Measurements from ENCODE around the gene STARD13.

The STARD13 gene

DNA sequence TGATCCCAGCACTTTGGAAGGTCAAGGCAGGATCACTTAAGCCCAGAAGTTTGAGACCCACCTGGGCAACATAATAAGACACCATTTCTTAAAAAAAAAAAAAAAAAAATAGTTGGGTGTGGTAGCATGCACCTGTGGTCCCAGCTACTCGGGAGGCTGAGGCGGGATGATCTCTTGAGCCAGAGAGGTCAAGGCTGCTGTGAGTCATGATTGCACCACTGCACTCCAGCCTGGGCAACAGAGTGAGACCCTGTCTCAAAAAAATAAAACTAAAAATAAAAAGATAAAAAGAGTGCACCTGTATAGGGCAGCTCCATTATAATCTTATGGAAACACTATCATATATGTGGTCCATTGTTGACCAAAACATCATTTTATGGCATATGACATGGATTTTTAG lies 25.5 kb upstream of the STARD13 start:
- DNase-seq (ENCODE audit: insufficient read length, low spot score) (no peak), FAIRE-seq (no peak)

DNA sequence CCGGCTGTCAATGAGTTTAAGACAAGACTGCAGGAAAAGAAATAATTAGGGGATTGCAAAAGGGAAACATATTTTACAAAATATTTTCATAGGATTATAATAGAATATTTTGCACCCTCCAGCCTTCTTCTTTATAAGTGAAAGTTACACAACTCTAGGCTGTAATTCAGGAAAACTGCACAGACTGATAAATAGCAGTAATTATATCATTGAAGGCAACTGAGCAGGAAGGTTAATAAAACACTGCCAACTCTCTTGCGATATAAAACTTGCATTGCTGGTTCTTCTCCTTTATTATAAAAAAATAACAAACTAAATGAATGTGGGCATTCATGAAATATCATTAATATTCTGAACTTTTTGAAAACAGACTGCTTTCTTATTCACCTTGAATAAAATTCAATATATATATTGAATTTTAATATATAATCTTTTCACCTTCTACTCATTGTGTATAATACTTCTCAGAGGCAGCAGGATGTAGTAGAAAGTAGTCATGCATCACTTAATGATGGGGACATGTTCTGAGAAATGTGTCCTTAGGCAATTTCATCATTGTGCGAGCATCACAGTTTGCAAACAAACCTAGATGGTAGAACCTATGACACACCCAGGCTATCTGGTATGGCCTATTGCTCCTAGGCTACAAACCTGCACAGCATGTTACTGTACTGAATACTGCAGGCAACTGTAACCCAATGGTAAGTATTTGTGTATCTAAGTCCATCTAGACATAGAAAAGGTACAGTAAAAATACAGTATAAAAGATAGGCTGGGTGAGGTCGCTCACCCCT lies 24.9 kb upstream of the STARD13 start:
- DNase-seq (ENCODE audit: insufficient read length, low spot score) (no peak), FAIRE-seq (no peak)

DNA sequence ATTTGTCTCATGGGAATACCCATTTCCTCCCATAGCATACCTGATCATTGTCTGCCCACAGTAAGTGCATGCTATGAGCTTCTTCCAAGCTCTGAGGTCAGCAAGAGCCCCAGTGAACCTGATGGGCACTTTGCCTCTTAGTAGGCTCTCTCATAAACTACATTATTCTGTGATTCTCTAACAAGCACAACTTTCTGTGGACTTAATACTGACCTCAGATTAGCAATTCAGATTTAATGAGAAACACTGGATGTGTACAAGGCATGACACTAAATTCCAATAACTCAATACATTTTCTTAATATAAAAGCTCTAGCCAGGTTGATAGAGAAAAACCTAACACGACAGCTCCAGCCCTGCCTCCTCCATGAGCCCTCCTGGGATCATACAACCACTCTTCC lies 23.3 kb upstream of the STARD13 start:
- no peak for FAIRE-seq

DNA sequence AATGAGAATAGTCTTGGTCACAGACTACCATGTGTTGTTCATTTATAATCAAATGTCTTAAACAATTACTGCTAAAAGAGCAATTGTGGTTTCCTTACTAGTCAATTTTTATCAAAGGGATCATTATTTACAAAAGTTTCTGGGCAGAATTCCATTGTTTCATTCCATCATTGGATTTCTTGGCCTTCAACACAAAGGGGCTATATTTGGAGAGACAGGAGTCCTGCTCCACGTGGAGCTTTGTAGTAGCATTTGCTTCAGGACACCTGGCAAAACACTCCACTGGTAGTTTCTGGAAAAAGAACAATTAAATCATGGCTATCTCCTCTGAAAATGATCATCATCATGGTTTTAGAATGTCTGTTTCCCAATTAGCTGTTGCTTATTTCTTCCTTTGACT lies 22.3 kb upstream of the STARD13 start:
- FAIRE-seq, result no peak
- DNase-seq (ENCODE audit: insufficient read length, low spot score), result no peak

More for the DNA sequence above, 23.3 kb upstream of the STARD13 start:
- DNase-seq (ENCODE audit: insufficient read length, low spot score), result no peak

DNA sequence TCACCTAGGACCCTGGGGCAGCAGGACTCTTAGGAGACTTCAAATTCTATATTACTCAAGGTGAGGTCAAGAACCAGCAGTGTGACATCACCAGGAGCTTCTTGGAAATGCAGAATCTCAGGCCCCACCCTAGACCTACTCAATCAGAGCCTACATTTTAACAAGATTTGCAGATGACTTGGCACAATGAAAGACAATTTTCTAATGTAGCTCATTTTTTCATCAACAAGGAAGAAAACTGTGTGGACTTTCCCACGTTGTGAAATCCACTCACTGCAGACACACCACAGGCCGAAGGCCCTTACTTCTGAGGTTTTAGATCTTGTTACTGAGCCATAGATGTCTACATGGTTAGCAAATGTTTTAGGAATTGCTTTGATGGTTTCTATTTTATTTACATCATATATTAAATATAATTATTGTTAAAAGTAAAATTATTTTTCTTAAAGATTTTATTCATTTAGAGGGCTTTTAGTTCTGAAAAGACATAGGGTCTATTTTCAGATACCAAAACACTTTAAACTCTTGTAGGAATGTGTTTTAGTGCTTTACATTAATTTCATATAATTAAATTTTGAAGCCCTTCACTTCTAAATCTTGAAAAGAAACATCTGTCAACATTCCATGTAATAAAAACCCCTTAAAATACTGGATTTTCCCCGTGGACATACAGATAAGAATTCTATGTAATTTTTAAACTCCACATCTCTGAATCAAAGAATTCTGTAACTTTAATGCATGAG lies 18.5 kb upstream of the STARD13 start:
- no peak for DNase-seq (ENCODE audit: insufficient read length, low spot score)
- no peak for FAIRE-seq

DNA sequence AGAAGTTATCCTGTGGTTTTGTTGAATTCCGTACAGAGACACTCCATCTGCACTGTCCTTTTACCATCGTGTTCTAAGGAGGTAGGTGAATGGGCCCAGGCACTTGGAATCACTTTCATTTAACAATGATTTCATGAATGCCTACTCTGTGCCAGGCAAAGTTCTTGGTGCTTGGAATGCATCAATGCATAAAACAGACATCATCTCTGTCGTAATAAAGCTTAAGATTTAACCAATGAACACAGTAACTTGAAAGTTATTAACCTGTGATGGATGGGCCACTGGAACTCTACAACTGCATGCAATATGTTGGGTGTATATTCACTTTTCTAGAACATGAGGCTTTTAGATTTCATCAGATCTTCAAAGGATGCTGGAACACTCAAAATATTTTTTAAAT lies 14.1 kb upstream of the STARD13 start:
- FAIRE-seq, result no peak

DNA sequence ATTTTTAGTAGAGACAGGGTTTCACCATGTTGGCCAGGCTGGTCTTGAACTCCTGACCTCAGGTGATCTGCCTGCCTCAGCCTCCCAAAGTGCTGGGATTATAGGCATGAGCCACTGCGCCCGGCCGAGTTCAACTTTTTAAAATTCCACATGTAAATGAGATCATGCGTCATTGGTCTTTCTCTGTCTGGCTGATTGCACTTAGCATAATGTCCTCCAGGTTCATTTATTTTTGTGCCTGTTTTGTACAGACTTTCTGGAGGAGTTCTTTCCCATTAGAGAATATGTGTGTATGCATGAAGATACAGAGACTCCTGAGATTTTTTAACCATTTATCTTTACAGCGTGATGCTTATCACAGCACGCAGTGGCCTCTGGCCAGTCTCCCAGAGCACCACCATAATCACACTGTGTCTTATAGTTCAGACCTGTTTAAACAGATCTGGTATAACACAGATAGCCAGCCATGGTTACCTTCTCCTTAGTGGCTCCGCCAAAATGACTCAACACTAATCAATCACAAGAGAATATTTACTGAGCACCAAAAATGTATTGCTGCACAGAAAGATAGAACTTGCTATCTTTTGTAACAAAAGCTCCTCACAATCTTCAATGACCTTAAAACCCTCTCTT lies 11.4 kb upstream of the STARD13 start:
- DNase-seq (ENCODE audit: insufficient read length, low spot score), result no peak
- no peak for FAIRE-seq

More for the DNA sequence above, 14.1 kb upstream of the STARD13 start:
- no peak for DNase-seq (ENCODE audit: insufficient read length, low spot score)

DNA sequence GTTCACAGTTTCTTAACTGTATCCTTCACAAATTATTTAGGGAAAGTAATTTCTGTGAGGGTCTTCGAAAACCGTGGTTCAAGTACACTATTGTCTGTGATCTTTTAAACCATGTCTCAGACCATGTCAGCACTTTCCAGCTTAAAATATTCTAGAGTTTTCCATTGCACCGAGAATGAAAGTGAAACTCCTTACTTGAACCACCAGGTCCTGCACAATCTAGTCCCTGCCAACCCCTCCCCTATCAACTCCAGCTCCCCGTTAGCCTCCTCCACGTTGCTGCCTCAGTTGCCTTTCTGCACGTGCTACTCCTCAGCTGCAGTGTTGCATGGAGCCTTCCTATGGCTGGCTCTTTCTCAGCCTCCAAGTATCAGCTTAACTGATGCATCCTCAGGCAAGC lies 7.2 kb upstream of the STARD13 start:
- FAIRE-seq, result no peak

DNA sequence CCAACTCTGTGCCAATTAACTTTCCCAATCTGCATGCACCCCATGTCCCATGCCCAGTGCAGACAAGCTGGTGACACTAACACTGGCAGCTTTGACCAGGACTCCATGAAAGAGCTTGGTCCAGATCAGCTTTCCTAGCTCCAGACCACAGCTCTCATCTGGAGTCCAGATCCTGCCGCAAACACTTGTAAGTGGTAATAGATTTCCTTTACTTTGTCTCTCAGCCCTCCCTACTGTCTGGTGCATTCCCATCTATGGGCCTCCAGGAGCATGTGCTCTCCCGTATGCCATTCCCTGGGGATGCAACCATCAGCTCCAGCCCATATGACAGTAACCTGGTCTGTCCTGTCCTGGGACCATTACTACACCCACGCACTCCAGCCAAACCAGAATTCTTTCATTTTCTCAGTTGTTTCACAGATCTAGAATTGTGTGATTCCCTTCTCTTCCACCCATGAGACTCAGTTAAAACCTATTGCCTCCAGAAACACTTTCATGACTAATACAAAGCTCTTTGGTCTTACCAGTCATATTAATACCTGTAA lies 4.9 kb upstream of the STARD13 start:
- FAIRE-seq, result no peak
- no peak for DNase-seq (ENCODE audit: insufficient read length, low spot score)

More for the DNA sequence above, 7.2 kb upstream of the STARD13 start:
- no peak for DNase-seq (ENCODE audit: insufficient read length, low spot score)

DNA sequence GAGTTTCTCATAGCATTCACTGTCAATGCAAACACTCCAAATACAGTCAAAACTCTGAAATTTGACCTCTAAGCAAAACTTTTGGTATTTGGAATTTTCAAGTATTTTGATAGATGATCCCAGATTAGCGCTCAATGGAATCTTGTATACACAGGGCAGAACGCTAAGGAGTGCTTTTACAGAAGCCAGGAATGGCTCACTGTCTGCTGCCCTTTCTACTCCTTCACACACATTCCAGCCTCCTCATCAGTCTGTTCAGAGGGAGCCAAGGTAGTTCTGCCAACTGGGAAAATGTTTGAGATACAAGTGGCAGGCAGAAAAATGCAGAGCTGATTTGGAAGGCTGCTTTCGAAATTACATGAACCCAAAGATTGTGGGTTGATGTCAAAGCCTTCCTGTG lies 4.4 kb upstream of the STARD13 start:
- no peak for DNase-seq (ENCODE audit: insufficient read length, low spot score)
- FAIRE-seq, result no peak

DNA sequence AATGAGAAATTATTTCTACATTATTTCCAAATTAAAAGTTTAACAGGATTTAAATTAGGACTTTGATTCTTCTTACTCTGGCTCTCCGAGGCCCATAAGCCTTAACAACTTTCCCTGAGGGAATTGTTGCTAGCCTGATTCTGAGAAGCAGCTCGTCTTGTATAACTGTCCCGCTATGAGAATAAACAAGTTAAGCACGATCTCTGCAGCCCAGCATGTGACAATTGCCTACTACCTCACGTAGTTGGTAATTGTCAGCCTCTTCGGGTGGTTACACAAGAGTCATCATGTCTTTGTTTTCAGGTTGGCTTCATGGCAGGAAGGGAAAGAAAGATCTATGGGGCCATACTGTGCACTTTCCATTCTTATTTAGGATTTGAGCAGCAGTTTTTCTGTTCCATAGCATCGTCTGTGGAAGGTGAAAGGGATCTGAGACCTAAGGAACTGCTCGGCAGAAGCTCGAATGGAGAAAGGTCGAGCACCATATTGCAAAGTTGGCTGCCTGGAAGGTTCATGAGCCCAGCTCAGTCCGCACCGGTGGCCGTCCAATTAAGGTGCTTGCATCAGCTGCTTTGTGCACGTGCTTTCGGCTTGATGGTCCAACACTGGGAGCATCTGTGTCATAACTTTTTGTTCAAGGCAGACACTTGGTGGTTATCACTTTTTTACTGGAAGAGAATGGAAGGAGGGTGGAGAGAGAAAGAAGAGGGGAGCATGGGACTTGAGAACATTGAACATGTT lies 1.8 kb upstream of the STARD13 start:
- peak; percentile 4 for FAIRE-seq
- DNase-seq (ENCODE audit: insufficient read length, low spot score), result no peak

DNA sequence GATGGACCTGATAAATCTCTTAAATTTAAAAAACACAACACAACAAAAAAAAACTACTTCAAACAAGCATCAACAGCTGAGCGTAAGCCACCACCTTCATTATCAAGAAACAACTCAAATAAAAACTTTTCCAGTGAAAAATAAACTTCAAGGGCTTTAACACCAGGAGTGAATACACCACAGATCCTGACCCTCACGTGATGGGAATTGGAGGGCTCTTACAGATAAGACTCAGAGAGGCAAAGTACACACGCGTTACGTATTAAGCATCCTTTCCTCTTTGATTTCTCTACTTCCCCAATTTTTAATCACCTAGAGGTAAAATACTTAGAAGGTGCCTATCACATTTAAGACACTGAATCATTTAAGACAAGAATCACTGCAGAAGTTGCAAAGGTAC lies 573 bp upstream of the STARD13 start:
- FAIRE-seq (no peak), DNase-seq (ENCODE audit: insufficient read length, low spot score) (no peak)

DNA sequence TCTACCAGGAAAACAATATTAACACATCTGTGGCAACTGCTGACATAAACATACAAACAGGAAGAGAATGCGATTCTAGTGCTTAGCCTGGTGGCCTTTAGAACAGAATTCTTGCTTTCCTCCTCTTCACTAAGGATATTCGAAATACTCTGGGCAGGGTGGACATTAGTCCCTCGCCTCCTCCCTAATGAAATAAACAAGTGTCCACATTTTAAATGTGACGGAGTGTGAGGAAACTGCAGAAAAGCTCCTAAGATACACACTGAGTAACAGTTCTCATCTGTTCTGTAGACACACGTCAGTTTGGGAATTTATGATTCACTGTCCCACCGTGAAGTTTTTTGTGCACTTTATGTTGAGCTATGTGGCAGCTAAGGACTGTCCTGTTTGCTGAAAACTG lies 639 bp downstream of the STARD13 start:
- FAIRE-seq (no peak), DNase-seq (ENCODE audit: insufficient read length, low spot score) (no peak)

DNA sequence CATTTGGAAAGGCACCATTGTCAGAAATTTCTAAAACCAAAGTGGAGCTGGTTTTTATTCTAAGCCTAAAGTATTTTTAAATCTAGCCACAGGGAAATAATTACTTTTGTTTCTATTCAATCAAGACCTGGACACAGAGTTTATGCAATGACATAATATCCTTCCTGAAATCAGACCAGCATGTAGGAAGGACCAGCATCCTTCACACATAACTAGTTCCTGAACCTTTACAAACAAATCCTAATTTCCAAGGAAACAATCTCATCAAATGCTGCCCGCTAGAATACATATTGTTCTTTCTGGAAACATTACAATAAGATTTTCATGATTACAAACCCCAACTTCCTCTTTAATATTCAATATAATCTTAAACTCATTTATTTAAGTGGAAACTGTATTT lies 1.5 kb downstream of the STARD13 start:
- FAIRE-seq (no peak), DNase-seq (ENCODE audit: insufficient read length, low spot score) (no peak)

DNA sequence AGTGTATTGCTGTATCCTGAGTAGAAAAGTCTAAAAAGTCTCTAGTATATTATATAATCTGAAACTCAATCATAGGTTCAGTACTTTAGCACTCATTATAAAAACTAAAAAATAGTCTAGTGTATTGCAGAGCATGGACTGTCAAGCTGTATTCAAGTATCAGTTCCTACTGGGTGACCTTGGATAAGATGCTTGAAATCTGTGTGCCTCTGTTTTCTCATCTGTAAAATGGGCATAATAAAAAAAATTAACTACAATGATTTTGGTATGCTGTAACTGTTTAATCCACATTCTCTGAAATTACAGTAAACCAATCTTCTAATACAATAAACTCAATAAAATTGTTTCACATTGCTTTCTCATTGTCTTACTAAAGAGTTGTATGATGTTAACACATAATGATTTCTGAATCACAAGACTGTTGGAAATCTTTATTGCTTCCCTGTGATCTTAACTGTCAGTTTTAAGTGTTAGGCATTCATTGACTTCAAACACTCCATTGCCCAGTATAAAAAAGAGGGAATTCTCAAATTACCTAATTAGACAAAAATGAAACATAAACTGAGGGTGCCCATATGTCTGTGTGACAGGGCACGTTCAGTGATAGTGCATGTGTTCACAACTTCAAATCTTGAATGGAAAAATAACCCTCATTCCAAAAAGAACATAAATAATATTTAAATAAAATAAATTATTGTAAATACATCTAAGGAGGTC lies 2.2 kb downstream of the STARD13 start:
- DNase-seq (ENCODE audit: insufficient read length, low spot score) (no peak), FAIRE-seq (no peak)

DNA sequence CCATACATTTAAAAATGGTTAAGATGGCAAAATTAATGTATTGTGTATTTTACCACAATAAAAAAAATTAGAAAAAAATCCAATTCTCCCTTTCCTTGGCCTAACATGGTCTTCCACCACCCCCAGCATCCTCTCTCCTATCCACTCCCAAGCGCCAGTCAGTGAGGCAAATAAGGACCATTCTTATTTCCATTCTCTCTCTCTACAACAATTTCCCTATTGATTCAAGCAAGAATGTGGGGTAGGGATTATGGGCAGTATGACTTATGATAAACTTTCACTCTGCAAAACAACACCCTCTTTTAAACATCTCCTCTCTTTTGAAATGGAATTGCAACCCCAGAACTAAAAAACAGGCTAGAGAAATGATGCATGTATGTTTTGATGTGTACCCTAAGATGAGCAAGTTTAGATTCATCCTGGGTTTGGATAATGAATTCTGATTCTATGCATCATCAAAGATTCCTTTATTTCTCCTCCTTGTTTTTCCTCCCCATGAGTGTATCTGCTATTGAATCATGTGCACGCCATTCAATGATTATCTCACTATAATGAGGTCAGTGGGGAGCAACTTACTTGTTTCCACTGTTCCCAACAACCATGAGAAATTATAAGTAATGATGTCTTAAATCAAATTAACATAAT lies 3.5 kb downstream of the STARD13 start:
- no peak for DNase-seq (ENCODE audit: insufficient read length, low spot score)
- FAIRE-seq, result no peak

DNA sequence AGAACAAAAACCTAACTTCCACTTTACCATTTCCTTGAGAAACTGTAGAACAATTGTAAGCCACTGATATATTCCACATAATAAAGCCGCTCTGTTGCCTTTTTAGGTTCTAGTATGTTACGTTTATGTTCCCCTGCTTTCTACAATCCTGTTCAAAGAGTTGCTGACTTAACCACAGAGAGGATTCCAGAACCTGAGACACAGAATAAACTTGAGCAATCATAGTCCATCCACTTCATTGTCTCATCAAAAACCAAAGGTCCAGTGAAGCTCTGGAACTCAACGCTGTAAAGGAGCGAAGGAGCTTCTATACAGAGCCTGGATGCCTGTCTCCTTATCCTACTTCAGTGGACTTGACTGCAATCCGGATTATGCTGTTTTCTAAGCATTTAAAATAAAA lies 4.6 kb downstream of the STARD13 start:
- peak; percentile 67 for FAIRE-seq
- DNase-seq (ENCODE audit: insufficient read length, low spot score), result no peak

DNA sequence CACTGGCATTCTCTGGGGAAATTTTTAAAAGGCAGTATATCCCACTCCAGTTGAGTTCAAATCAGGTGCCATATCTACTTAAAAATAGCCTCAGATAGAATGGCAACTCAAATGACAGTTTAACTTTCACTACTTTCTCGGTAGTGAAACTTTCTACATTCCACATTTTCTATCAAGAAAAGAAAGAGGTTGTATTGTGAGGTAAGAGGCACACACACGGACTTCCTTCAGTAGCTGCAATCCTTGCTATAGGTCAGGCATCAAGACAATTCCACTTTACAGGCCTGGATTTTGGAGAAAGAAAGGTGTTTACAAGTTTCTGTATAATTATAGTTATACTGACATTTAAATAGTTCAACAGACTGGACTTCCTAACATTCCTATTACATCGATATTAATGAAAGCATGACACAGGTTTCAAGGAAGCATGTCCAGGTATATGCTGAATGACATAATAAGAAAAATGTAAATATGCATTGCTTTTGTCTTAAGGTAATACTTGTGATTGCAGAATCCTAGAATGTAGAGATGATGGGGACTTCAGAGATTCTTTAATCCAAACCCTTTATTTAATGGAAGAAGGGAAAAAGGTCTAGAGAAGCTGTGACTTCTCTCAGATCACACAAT lies 5.2 kb downstream of the STARD13 start:
- DNase-seq (ENCODE audit: insufficient read length, low spot score), result no peak
- FAIRE-seq, result no peak

All from GM19239 (cell line).